Lower lobe of right lung (tissue), 2 donors: ENCODE data around the gene PCP4. TPM values are rescaled to one million over a fixed set of nuclear protein-coding genes. Genes with fewer than 3 reads are reported as not detected.

Experiments
- ATAC-seq, 2 donors: fragments of 200-7000 bp; cut with Tn5 transposase; one replicate each; pipeline ENCODE4 v1.9.1; 2020 to 2022; ENCODE audit warnings: mild to moderate bottlenecking in 2 of 2, moderate library complexity in 2 of 2
- DNase-seq: peaks from one replicate; pipeline ENCODE4 v3.0.0-alpha.2; 2020
- H3K27ac ChIP-seq: fragments of 200-600 bp; one replicate; pipeline ENCODE4 v1.8.0; 2022
- H3K27me3 ChIP-seq: fragments of 200-600 bp; one replicate; pipeline ENCODE4 v1.8.0; 2022; ENCODE audit warnings: low read depth
- H3K36me3 ChIP-seq: fragments of 200-600 bp; one replicate; pipeline ENCODE4 v1.8.0; 2022; ENCODE audit warnings: mild to moderate bottlenecking
- H3K4me1 ChIP-seq: fragments of 200-600 bp; one replicate; pipeline ENCODE4 v1.8.0; 2022
- H3K4me3 ChIP-seq: fragments of 200-600 bp; one replicate; pipeline ENCODE4 v1.8.0; 2022; ENCODE audit warnings: mild to moderate bottlenecking
- H3K9me3 ChIP-seq: fragments of 200-600 bp; one replicate; pipeline ENCODE4 v1.8.0; 2022
- CTCF ChIP-seq: fragments of 200-600 bp; IDR thresholded peaks from one replicate; pipeline ENCODE4 v1.8.0; 2022; ENCODE audit warnings: antibody characterized with exemption, mild to moderate bottlenecking
- intact Hi-C: fragments of 100-400 bp; cut with DNase I; formaldehyde crosslinking; loops from one replicate; pipeline ENCODE4 v1.11.0; 2022
- total RNA-seq: library from RNA; stranded (reverse); fragmentation: NEBNext Ultra II Directional; extraction: Animal tissue kit (Norgen Biotek cat#: 25700); gene quantifications from one replicate; pipeline ENCODE4 v1.2.1, GENCODE V29; 2021
- donor health status: DM: no; HTN: yes; CAD: no; lungs with severe emphysema.

PCP4 gene
- total RNA-seq, 1 donor from 2014 or later: 0.95 TPM

- ATAC-seq (no peak), DNase-seq (no peak)
- Histone ChIP-seq H3K36me3 (no peaks in the 10 kb centered on the region), H3K4me3 (no peak overlapping the region), H3K9me3 (no peaks in the 10 kb centered on the region), H3K27ac (no peak overlapping the region), H3K27me3 (no peaks in the 10 kb centered on the region), H3K4me1 (no peaks in the 10 kb centered on the region)
- intact Hi-C loops: no loop called here
- TF ChIP-seq CTCF: no peak
Measured at GRCh38 chr21:39874759-39875158, 7.5 kb downstream of the PCP4 start.

- Histone ChIP-seq H3K4me1 (no peaks in the 10 kb centered on the region), H3K9me3 (no peaks in the 10 kb centered on the region), H3K27me3 (no peaks in the 10 kb centered on the region), H3K36me3 (no peaks in the 10 kb centered on the region), H3K4me3 (no peak overlapping the region), H3K27ac (no peak overlapping the region)
- ATAC-seq (no peak), DNase-seq (no peak)
- TF ChIP-seq CTCF: no peak
- intact Hi-C loops: no loop called here
Measured at GRCh38 chr21:39881661-39882060, 14.4 kb downstream of the PCP4 start.

- H3K27ac ChIP-seq: no peak overlapping the region
- DNase-seq: no peak
- intact Hi-C loops: no loop called here
- no peaks in the 10 kb centered on the region for H3K36me3 ChIP-seq
- no peaks in the 10 kb centered on the region for H3K4me1 ChIP-seq
- no peak for TF ChIP-seq CTCF
- H3K4me3 ChIP-seq: no peak overlapping the region
- no peaks in the 10 kb centered on the region for H3K27me3 ChIP-seq
- H3K9me3 ChIP-seq: no peaks in the 10 kb centered on the region
- no peak for ATAC-seq
Measured at GRCh38 chr21:39882151-39882838, 15.1 kb downstream of the PCP4 start.

- no peak for ATAC-seq
- Histone ChIP-seq H3K27ac (no peak overlapping the region), H3K4me1 (no peaks in the 10 kb centered on the region), H3K27me3 (no peaks in the 10 kb centered on the region), H3K36me3 (no peaks in the 10 kb centered on the region), H3K9me3 (no peaks in the 10 kb centered on the region), H3K4me3 (no peak overlapping the region)
- no peak for DNase-seq
- intact Hi-C loops: no loop called here
- TF ChIP-seq CTCF: no peak
Measured at GRCh38 chr21:39882839-39883195, 15.6 kb downstream of the PCP4 start.

GRCh38 chr21:39885119-39885848, 18.0 kb downstream of the PCP4 start:
- H3K9me3 ChIP-seq: no peaks in the 10 kb centered on the region
- TF ChIP-seq CTCF: no peak
- intact Hi-C loops: no loop called here
- H3K27me3 ChIP-seq: no peaks in the 10 kb centered on the region
- H3K27ac ChIP-seq: no peak overlapping the region
- ATAC-seq: no peak
- DNase-seq: no peak
- no peak overlapping the region for H3K4me3 ChIP-seq
- H3K36me3 ChIP-seq: no peaks in the 10 kb centered on the region
- no peaks in the 10 kb centered on the region for H3K4me1 ChIP-seq
